Measurements from ENCODE around the gene ABCC8.

The ABCC8 gene

DNA sequence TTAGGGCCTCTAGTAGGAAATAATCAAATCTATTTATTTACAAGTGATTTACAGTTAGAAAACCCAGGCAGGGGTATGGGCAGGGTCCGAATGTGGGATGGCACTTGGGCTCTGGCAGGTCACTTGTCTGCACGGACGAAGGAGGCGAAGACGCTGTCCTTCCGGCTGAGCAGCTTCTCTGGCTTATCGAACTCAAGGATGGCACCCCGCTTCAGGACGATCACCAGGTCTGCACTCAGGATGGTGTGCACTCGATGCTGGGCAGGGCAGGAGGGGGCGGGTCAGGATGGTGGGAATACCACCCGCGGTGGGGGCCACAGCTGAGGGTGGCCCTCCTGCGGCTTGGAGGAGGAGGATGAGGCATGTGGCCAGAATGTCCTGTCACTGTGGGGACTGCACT, 83.8 kb downstream of the ABCC8 start:
- TF ChIP-seq, protein P1, sequence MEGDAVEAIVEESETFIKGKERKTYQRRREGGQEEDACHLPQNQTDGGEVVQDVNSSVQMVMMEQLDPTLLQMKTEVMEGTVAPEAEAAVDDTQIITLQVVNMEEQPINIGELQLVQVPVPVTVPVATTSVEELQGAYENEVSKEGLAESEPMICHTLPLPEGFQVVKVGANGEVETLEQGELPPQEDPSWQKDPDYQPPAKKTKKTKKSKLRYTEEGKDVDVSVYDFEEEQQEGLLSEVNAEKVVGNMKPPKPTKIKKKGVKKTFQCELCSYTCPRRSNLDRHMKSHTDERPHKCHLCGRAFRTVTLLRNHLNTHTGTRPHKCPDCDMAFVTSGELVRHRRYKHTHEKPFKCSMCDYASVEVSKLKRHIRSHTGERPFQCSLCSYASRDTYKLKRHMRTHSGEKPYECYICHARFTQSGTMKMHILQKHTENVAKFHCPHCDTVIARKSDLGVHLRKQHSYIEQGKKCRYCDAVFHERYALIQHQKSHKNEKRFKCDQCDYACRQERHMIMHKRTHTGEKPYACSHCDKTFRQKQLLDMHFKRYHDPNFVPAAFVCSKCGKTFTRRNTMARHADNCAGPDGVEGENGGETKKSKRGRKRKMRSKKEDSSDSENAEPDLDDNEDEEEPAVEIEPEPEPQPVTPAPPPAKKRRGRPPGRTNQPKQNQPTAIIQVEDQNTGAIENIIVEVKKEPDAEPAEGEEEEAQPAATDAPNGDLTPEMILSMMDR (IDR thresholded peaks at IDR 0.05; ENCODE audit: low read depth, low read length, missing control alignments) = no peak
- DNase-seq (ENCODE audit: low read depth) = no peak

DNA sequence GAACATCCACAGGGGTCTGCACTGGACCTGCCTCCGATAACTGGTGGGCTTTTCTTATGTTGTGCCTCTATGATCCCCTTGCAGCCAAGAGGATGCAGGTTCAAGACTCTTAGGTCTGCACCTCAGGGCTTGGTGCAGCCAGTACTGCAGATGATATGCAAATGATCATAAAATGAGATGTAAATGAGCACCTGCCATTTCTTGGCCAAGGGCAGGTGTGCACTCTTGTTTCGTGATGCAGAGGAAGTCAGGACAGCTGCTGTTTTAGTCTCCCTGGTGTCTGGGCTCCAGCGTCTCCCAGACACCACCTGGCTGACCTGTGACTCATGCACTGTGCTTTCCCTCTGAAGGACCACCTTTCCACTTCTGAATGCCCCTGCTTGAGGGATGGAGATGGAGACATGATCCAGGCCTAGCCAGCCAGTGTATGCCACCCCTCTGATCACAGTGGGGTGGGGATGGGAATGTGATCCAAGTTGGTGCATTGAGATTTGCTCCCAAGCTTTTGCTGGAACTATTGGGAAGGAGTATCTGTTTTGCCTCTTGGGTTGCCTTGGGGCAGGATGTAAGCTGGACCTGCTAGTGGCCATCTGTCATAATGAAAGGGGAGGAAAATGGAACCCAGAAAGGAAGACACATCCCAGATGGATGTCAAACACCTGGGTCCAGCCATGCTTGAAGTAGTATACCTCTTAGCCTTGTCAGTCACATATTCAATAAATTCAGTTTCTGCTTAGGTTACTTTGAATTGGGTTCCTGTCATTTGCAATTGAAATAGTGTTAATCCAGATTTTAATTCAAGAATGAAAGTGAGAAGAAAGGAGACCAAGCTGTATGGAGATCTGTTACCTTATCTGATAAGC, 84.9 kb downstream of the ABCC8 start:
- H3K4me3 ChIP-seq (ENCODE audit: low read depth, low read length) = no peak overlapping the region
- no peak for DNase-seq (ENCODE audit: low read depth)
- TF ChIP-seq, protein P1 (IDR thresholded peaks at IDR 0.05; ENCODE audit: low read depth, low read length, missing control alignments) = no peak

More for the DNA sequence above, 83.8 kb downstream of the ABCC8 start:
- H3K4me3 ChIP-seq (ENCODE audit: low read depth, low read length) = no peak overlapping the region

DNA sequence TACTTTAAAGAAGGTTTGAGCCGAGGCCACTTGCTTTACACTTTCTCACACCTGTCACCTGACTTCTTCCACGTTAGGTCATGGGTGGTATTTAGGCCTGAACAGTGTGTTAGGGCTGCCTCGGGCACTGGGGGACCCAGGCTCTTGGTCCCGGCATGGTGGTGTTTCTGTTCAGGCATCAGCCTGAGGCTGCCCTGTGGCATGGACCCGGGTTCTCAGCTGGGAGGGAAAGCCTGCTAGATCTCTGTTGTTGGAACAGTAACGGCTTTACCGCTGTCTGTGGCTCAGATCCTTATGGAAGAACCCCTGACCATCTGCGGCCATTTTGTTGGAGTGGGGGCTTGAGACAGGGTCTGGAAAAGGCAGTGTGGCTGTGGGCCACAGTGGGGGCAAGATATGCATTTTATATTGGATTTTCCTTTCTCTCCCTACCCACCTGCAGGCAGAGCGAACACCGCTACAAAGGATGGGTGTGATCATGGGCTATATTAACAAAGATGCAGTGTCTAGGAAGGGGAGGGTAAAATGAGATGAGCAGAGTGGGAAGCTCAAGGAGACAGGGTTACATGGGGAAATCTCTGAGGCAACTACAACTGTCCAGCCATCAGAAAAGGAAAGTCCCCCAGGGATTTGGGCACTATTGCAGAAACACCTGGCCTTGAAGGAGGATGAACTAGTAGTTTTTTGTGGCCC, 86.5 kb downstream of the ABCC8 start:
- H3K4me3 ChIP-seq (ENCODE audit: low read depth, low read length) = no peak overlapping the region
- DNase-seq (ENCODE audit: low read depth) = no peak
- TF ChIP-seq, protein P1 (IDR thresholded peaks at IDR 0.05; ENCODE audit: low read depth, low read length, missing control alignments) = no peak

DNA sequence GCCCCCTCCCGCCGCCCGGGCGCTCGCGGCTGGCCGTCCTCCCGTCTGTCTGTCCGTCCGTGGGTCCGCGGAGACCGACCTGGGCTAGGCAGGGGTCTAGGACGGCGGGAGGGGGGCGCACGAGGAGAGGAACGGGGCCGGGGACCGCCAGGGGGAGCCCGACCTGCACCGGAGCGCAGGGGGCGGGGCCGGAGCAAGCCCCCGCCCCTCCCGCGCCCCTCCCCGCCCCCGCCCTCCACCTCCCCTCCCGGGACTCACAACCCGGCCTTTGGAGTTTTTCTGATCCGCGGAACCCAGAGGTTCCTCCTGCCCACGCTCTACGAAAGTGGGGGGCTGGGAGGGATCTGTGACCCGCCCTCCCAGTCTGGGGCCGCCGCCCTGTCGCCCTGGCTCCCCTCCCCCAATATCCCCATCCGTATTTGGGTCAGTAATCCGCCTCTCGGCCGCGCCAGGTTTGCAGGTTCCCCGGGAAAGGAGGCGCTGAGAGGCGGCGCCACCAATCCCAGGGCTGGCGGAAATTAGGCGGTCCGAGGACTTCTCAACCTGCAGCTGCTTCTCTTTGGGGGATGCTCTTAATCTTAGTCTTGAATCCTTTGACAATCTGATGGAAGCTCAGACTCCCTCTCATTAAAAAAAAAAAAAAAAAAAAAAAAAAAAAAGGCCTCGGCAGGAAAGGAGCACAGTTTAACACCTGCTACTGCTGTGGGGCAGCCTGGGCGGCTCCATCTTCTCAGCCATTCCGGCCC, 87.3 kb downstream of the ABCC8 start:
- no peak for DNase-seq (ENCODE audit: low read depth)
- H3K4me3 ChIP-seq (ENCODE audit: low read depth, low read length) = peak overlapping the region; percentile 41
- TF ChIP-seq, protein P1 (IDR thresholded peaks at IDR 0.05; ENCODE audit: low read depth, low read length, missing control alignments) = peak; percentile 58

DNA sequence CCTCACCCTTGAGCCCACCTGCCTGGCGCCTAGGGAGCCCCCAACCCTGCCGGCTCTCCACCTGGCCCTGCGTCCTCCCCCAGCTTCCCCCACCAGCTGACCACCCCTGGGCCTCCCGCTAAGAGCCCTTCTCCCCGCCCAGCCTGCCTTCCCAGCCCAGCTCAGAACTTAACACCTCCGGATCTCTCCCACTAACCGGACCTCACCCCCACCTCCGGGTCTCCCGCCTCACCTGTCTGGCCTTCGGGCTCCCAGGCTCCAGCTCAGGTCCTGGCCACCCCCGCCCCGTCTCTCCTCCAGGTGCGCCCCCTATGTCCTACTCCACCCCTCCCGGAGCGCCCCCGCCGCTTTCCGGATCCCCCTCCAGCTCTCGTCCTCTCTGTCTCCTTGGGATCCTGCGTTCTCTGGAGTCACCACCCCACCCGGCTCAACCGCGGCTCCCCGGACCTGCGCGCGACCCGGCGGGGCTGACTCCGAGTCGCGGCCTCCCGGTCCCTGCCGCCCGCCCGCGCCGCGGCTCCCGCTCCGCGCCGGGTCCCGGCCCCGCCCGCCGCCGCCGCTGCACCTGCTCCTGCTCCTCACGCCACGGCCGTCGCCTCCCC, 87.9 kb downstream of the ABCC8 start, which contains the start of gene KCNJ11:
Gene KCNJ11 (minus strand): TSS at position 51 of the 602 bp plus-strand sequence. CDS start 568 bp downstream, outside the sequence.
- no peak for DNase-seq (ENCODE audit: low read depth)
- H3K4me3 ChIP-seq (ENCODE audit: low read depth, low read length) = peak within 1 kb of the TSS; percentile 41
- TF ChIP-seq, protein P1 (IDR thresholded peaks at IDR 0.05; ENCODE audit: low read depth, low read length, missing control alignments) = no peak

DNA sequence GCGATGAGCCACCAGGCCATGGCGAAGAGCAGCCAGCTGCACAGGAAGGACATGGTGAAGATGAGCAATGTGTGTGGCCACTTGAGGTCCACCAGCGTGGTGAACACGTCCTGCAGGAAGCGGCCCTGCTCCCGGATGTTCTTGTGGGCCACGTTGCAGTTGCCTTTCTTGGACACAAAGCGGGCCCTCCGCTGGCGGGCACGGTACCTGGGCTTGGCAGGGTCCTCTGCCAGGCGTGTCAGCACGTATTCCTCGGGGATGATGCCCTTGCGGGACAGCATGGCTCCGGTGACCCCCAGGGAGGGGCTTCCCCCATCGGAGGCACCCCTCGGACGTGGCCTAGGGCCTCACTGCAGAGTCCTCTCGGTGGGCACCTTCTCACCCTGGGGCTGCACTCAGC, 88.8 kb downstream of the ABCC8 start:
- no peak overlapping the region for H3K4me3 ChIP-seq (ENCODE audit: low read depth, low read length)
- TF ChIP-seq, protein P1 (IDR thresholded peaks at IDR 0.05; ENCODE audit: low read depth, low read length, missing control alignments) = no peak

More for the DNA sequence above, 88.8 kb downstream of the ABCC8 start:
- DNase-seq (ENCODE audit: low read depth) = no peak
